ENCODE results near the gene RAB43. TPM values are rescaled to one million over a fixed set of nuclear protein-coding genes. Genes with fewer than 3 reads are reported as not detected.
A peak's percentile ranks its signal among the peaks of the same experiment; 100 is the strongest.
"Not testable (repeated sequence)": the region's sequence is repeated elsewhere in the genome, so short reads cannot be mapped to it uniquely, and the experiment has no call there.

The RAB43 gene
- total RNA-seq, 2 experiments from 2014 or later: 56.0 to 58.7 TPM

- Mint-ChIP-seq H3K9me3 (ENCODE audit: insufficient read depth) (no peaks in the 10 kb centered on the region), H3K4me1 (ENCODE audit: low read depth) (peaks cover 65% of the 10 kb centered on the region), H3K4me3 (no peak overlapping the region), H3K27me3 (ENCODE audit: low read depth) (no peaks in the 10 kb centered on the region), H3K27ac (peak overlapping the region; percentile 67), H3K36me3 (ENCODE audit: low read depth) (peaks cover 48% of the 10 kb centered on the region)
- no peak for DNase-seq
- ChIA-PET POLR2A (interaction anchor here (0.7 to 8.2 kb wide), 6 partner anchors 9 to 142 kb away, joined by 3 to 103 read pairs (median 4); partner anchors contain the start of gene RAB43), CTCF (interaction anchor here (0.9 to 2.2 kb wide), 7 partner anchors 12 to 139 kb away, joined by 3 to 6 read pairs (median 6); no protein-coding TSS in a partner anchor)
- no peak for ATAC-seq
These were observed 14.6 kb downstream of the RAB43 start for GRCh38 chr3:129106866-129107565.

- Mint-ChIP-seq H3K9me3 (ENCODE audit: insufficient read depth) (no peaks in the 10 kb centered on the region), H3K36me3 (ENCODE audit: low read depth) (peaks cover 52% of the 10 kb centered on the region), H3K4me3 (no peak overlapping the region), H3K4me1 (ENCODE audit: low read depth) (peaks cover 61% of the 10 kb centered on the region), H3K27me3 (ENCODE audit: low read depth) (no peaks in the 10 kb centered on the region), H3K27ac (peak overlapping the region; percentile 67)
- DNase-seq (no peak), ATAC-seq (no peak)
- ChIA-PET POLR2A (interaction anchor here (1.0 to 8.2 kb wide), 3 partner anchors 10 to 142 kb away, joined by 4 to 103 read pairs (median 4); partner anchors contain the start of gene RAB43), CTCF (interaction anchor here (0.7 to 1.8 kb wide), 6 partner anchors 10 to 140 kb away, joined by 3 to 6 read pairs (median 5); no protein-coding TSS in a partner anchor)
These were observed 15.3 kb downstream of the RAB43 start for GRCh38 chr3:129106320-129106719.

- Mint-ChIP-seq H3K9me3 (ENCODE audit: insufficient read depth) (no peaks in the 10 kb centered on the region), H3K27me3 (ENCODE audit: low read depth) (no peaks in the 10 kb centered on the region), H3K4me1 (ENCODE audit: low read depth) (peaks cover 60% of the 10 kb centered on the region), H3K4me3 (no peak overlapping the region), H3K36me3 (ENCODE audit: low read depth) (peaks cover 52% of the 10 kb centered on the region), H3K27ac (peak overlapping the region; percentile 39)
- no peak for ATAC-seq
- no peak for DNase-seq
- ChIA-PET POLR2A (interaction anchor here (1.0 to 8.2 kb wide), 3 partner anchors 10 to 143 kb away, joined by 4 to 103 read pairs (median 4); partner anchors contain the start of gene RAB43), CTCF (interaction anchor here (0.7 to 1.8 kb wide), 6 partner anchors 9 to 141 kb away, joined by 3 to 6 read pairs (median 5); no protein-coding TSS in a partner anchor)
These were observed 15.7 kb downstream of the RAB43 start for GRCh38 chr3:129105862-129106261.

GRCh38 chr3:129104498-129105079, 17.0 kb downstream of the RAB43 start:
- Mint-ChIP-seq H3K36me3 (ENCODE audit: low read depth) (peaks cover 46% of the 10 kb centered on the region), H3K27ac (peak overlapping the region; percentile 31), H3K27me3 (ENCODE audit: low read depth) (no peaks in the 10 kb centered on the region), H3K4me1 (ENCODE audit: low read depth) (peaks cover 58% of the 10 kb centered on the region), H3K4me3 (no peak overlapping the region), H3K9me3 (ENCODE audit: insufficient read depth) (no peaks in the 10 kb centered on the region)
- no peak for DNase-seq
- no peak for ATAC-seq
- ChIA-PET POLR2A (interaction anchor here (5.3 kb wide), 1 partner anchor 15 kb away, joined by 36 read pairs; the partner anchor contains the start of gene RAB43), CTCF (interaction anchor here (1.7 kb wide), 1 partner anchor 52 kb away, joined by 10 read pairs; no protein-coding TSS in a partner anchor)

DNA sequence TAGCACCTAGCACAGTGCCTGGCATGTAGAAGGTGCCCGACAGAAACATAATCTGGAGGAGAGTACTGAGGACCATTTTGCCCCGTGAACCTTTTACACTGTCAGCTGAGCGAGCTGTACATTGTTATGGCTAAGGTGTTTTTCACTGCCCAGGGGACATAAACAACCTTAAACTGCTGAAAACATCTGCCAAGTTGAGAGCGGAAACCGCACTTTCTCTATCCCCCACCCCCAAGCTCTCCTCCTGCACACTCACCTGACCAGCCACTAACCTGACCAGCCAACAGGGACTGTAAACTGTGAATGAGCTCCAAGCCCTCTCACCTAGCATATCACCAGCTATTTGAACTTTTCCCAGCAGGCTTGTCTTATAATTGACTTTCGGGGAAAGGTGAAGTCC, 17.6 kb downstream of the RAB43 start:
- Mint-ChIP-seq H3K4me1 (ENCODE audit: low read depth) (peaks cover 59% of the 10 kb centered on the region), H3K27me3 (ENCODE audit: low read depth) (no peaks in the 10 kb centered on the region), H3K27ac (peak overlapping the region; percentile 73), H3K9me3 (ENCODE audit: insufficient read depth) (no peaks in the 10 kb centered on the region), H3K4me3 (no peak overlapping the region), H3K36me3 (ENCODE audit: low read depth) (peaks cover 48% of the 10 kb centered on the region)
- ChIA-PET POLR2A (interaction anchor here (1.5 to 5.3 kb wide), 2 partner anchors 9 to 15 kb away, joined by 6 to 36 read pairs; partner anchors contain the start of gene RAB43), CTCF (interaction anchor here (1.7 kb wide), 1 partner anchor 51 kb away, joined by 10 read pairs; no protein-coding TSS in a partner anchor)
- ATAC-seq (no peak), DNase-seq (no peak)

DNA sequence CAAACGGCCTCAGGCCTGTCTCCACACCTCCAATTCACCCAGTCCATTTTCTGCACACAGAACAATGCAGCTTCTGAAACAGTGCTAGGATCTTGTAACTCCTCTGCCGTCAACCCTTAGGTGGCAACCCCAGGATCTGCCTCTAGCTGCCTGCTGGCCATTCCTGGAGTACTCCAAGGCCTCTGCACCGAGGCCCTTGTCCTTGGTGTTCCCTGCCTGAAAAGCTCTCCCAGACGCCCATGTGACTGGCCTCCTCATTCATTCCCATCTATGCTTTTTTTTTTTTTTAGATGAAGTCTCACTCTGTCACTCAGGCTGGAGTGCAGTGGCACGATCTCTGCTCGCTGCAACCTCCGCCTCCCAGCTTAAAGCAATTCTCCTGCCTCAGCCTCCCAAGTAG, 18.3 kb downstream of the RAB43 start:
- peaks cover 44% of the 10 kb centered on the region for H3K36me3 Mint-ChIP-seq (ENCODE audit: low read depth)
- H3K4me1 Mint-ChIP-seq (ENCODE audit: low read depth): peaks cover 54% of the 10 kb centered on the region
- ChIA-PET CTCF (interaction anchor here (3.2 kb wide), 1 partner anchor 50 kb away, joined by 12 read pairs; no protein-coding TSS in a partner anchor), POLR2A (interaction anchor here (0.6 to 5.3 kb wide), 3 partner anchors 9 to 143 kb away, joined by 3 to 36 read pairs (median 6); partner anchors contain the start of gene RAB43)
- H3K27me3 Mint-ChIP-seq (ENCODE audit: low read depth): no peaks in the 10 kb centered on the region
- no peak for ATAC-seq
- H3K27ac Mint-ChIP-seq: peak overlapping the region; percentile 63
- no peaks in the 10 kb centered on the region for H3K9me3 Mint-ChIP-seq (ENCODE audit: insufficient read depth)
- no peak for DNase-seq
- no peak overlapping the region for H3K4me3 Mint-ChIP-seq

DNA sequence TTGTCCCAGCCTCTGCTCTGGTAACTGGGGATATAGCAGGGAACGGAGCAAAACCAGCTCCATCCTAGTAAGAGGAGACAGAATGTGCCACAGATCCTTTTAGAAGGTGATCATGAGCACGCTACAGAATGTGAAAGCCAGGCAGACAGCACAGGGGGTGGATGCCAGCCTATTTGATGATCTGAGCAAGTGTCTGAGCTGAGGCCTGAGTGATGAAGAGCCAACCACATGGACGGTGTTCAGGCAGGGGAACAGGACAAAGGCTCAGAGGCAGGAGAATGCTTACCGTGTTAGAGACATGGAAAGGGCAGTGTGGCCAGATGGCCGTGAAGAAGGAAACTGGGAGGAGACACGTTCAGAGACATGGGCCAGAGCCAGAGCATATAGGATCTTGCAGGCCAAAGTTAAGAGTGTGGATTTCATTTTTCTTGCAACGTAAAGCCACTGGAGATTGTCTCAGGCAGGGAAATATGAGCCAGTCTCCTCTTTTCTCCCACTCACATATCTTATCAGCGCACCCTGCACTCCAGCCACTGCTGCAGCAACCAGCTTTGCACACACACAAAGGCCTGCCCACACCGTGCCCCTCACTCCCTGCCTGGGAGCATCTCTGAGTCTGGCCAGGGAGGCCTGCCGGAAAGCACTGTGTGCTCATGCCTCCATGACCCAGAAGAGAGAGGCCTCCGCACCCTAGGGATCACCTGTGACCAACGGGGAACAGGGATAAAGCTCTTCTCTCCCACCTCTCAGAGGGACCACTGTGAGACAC, 20.1 kb downstream of the RAB43 start:
- DNase-seq: no peak
- peaks cover 42% of the 10 kb centered on the region for H3K4me1 Mint-ChIP-seq (ENCODE audit: low read depth)
- H3K27me3 Mint-ChIP-seq (ENCODE audit: low read depth): no peaks in the 10 kb centered on the region
- H3K4me3 Mint-ChIP-seq: no peak overlapping the region
- ATAC-seq: no peak
- H3K27ac Mint-ChIP-seq: peak overlapping the region; percentile 65
- peaks cover 40% of the 10 kb centered on the region for H3K36me3 Mint-ChIP-seq (ENCODE audit: low read depth)
- CTCF ChIA-PET: interaction anchor here (0.8 to 3.2 kb wide), 8 partner anchors 17 to 131 kb away, joined by 3 to 12 read pairs (median 4); no protein-coding TSS in a partner anchor
- no peaks in the 10 kb centered on the region for H3K9me3 Mint-ChIP-seq (ENCODE audit: insufficient read depth)
- POLR2A ChIA-PET: interaction anchor here (0.7 to 5.3 kb wide), 5 partner anchors 10 to 74 kb away, joined by 3 to 36 read pairs (median 4); partner anchors contain the start of gene RAB43

DNA sequence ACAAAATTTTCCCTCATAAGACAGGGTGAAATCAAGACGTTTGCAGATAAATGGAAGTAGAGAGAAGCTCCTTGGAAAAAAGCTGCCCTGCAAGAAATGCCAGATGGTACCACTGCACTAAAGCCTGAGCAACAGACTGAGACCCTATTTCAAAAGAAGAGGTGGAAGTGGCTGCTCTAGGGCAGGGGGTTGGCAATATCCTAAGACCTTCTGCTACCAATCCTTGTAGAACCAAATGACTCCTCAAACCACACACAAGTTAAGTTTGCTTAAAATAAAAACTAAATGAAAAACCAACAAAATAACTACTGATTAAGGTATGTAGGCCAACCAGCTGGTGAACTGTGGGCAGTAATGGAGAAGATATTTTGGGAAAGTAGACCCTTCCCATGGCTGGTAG, 21.3 kb downstream of the RAB43 start:
- H3K9me3 Mint-ChIP-seq (ENCODE audit: insufficient read depth): no peaks in the 10 kb centered on the region
- no peaks in the 10 kb centered on the region for H3K27me3 Mint-ChIP-seq (ENCODE audit: low read depth)
- POLR2A ChIA-PET: interaction anchor here (1.4 to 5.3 kb wide), 2 partner anchors 19 to 31 kb away, joined by 4 to 36 read pairs; partner anchors contain the start of gene RAB43
- peaks cover 41% of the 10 kb centered on the region for H3K4me1 Mint-ChIP-seq (ENCODE audit: low read depth)
- DNase-seq (no peak), ATAC-seq (no peak)
- CTCF ChIA-PET: interaction anchor here (1.6 to 3.2 kb wide), 2 partner anchors 47 to 62 kb away, joined by 6 to 12 read pairs; no protein-coding TSS in a partner anchor
- no peak overlapping the region for H3K4me3 Mint-ChIP-seq
- H3K27ac Mint-ChIP-seq: peak overlapping the region; percentile 37
- peaks cover 40% of the 10 kb centered on the region for H3K36me3 Mint-ChIP-seq (ENCODE audit: low read depth)

DNA sequence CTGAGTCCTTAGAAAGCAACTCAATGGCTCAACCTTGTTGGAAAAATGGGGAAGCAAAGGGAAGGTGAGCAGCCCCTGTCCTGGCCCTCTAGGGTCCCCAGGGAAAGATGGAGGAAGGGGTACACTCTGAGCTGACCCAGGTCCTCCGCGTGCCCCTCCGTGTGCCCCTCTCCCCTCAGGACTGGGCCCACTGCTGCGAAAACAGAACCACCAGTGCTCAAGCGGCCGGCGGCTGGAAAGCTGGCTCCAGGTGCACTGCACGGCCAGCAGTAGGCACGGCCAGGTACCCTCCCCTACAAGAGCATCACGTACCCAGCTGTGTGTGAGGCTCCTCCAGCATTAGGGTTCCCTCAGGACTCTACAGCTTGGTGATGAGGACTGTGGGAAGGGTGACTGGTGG, 26.3 kb downstream of the RAB43 start:
- no peak for DNase-seq
- ChIA-PET CTCF (interaction anchor here (2.5 kb wide), 1 partner anchor 43 kb away, joined by 6 read pairs; no protein-coding TSS in a partner anchor), POLR2A (interaction anchor here (1.1 to 1.2 kb wide), 2 partner anchors 18 to 23 kb away, joined by 3 to 6 read pairs; no protein-coding TSS in a partner anchor)
- peaks cover 19% of the 10 kb centered on the region for H3K4me1 Mint-ChIP-seq (ENCODE audit: low read depth)
- ATAC-seq: no peak
- H3K4me3 Mint-ChIP-seq: no peak overlapping the region
- H3K27me3 Mint-ChIP-seq (ENCODE audit: low read depth): no peaks in the 10 kb centered on the region
- peaks cover 33% of the 10 kb centered on the region for H3K36me3 Mint-ChIP-seq (ENCODE audit: low read depth)
- no peaks in the 10 kb centered on the region for H3K9me3 Mint-ChIP-seq (ENCODE audit: insufficient read depth)
- no peak overlapping the region for H3K27ac Mint-ChIP-seq

- H3K27me3 Mint-ChIP-seq (ENCODE audit: low read depth); DNase-seq; H3K27ac Mint-ChIP-seq; H3K36me3 Mint-ChIP-seq (ENCODE audit: low read depth); H3K4me1 Mint-ChIP-seq (ENCODE audit: low read depth); ATAC-seq; H3K4me3 Mint-ChIP-seq; H3K9me3 Mint-ChIP-seq (ENCODE audit: insufficient read depth); CTCF ChIA-PET; POLR2A ChIA-PET: not testable (repeated sequence)
These were observed 33.3 kb downstream of the RAB43 start for GRCh38 chr3:129088312-129088711.

GRCh38 chr3:129087904-129088303, 33.7 kb downstream of the RAB43 start:
- peak; percentile 64 for ATAC-seq
- H3K36me3 Mint-ChIP-seq (ENCODE audit: low read depth); H3K4me3 Mint-ChIP-seq; DNase-seq; H3K4me1 Mint-ChIP-seq (ENCODE audit: low read depth); H3K9me3 Mint-ChIP-seq (ENCODE audit: insufficient read depth); POLR2A ChIA-PET; H3K27me3 Mint-ChIP-seq (ENCODE audit: low read depth); H3K27ac Mint-ChIP-seq: not testable (repeated sequence)
- CTCF ChIA-PET: interaction anchor here (3.3 kb wide), 1 partner anchor 117 kb away, joined by 18 read pairs; no protein-coding TSS in a partner anchor
